HCT116 (cell line): ENCODE results near the gene SCOC. TPM values are rescaled to one million over a fixed set of nuclear protein-coding genes. Genes with fewer than 3 reads are reported as not detected.

ENCODE experiments used
- ATAC-seq: fragments of 200-7000 bp; cut with Tn5 transposase; 2 replicates; pipeline ENCODE4 v1.9.1; 2020; ENCODE audit warnings: mild to moderate bottlenecking, moderate library complexity
- BruUV-seq: library from RNA; stranded (reverse); fragments of 400-500 nt; replicated peaks from 2 replicates; lab custom pipeline; 2021; lab: Mats Ljungman, UMichigan
- CTCF ChIA-PET: fragments of 300-600 bp; sonication (Branson Sonifier 250); formaldehyde crosslinking; loops from one replicate; lab custom pipeline; 2021; ENCODE audit warnings: antibody characterized with exemption; lab: Charles Lee
- POLR2A ChIA-PET: fragments of 300-600, 350-600 bp; sonication (Branson Sonifier 250); formaldehyde crosslinking; loops from one replicate; lab custom pipeline; 2021; ENCODE audit warnings: antibody characterized with exemption; lab: Charles Lee
- RAD21 ChIA-PET, 2 experiments: fragments of 300-600 bp; sonication (Branson Sonifier 250); formaldehyde crosslinking; loops; one replicate each; lab custom pipeline; 2023; ENCODE audit warnings: low total read pairs in 2 of 2; ENCODE audit not compliant: uncharacterized antibody in 2 of 2, unreplicated experiment in 2 of 2, low non-redundant PET in 1 of 2; lab: Charles Lee
- DNase-seq: peaks from one replicate; pipeline ENCODE4 v3.0.0-alpha.2; 2010; ENCODE audit warnings: low read depth, low spot score
- H2AFZ ChIP-seq: fragments of 200-600 bp; shearing (Covaris generic), sonication (generic); 2 replicates; pipeline ENCODE4 v1.6.1; 2017; ENCODE audit warnings: low read depth, mixed run types, mixed read lengths, antibody characterized with exemption, low read length; ENCODE audit not compliant: poor library complexity, severe bottlenecking
- H3K27ac ChIP-seq: 2 replicates; pipeline ENCODE4 v1.5.1; 2012; ENCODE audit warnings: low read depth, low read length
- H3K27me3 ChIP-seq: fragments of 200-600 bp; sonication (generic); 2 replicates; pipeline ENCODE4 v1.6.1; 2016; ENCODE audit warnings: mixed run types, low read length, mixed read lengths; ENCODE audit not compliant: insufficient read depth
- H3K36me3 ChIP-seq, 2 experiments: fragments of 200-500 bp in 1 of 2; fragments of 200-600 bp in 1 of 2; sonication (Bioruptor generic) in 1 of 2; sonication (generic) in 1 of 2; 2 replicates each; pipeline versions ENCODE4 v1.5.1 to v1.6.1; 2014 to 2016; ENCODE audit warnings: low read length in 2 of 2, inconsistent platforms in 1 of 2, mixed read lengths in 1 of 2, mixed run types in 1 of 2; ENCODE audit not compliant: insufficient read depth in 2 of 2, control insufficient read depth in 1 of 2
- H3K4me1 ChIP-seq, 2 experiments: fragments of 200-600 bp in 1 of 2; sonication (generic) in 1 of 2; 2 replicates each; pipeline versions ENCODE4 v1.5.1 to v1.6.1; 2012 to 2017; ENCODE audit warnings: low read length in 2 of 2, inconsistent platforms in 1 of 2, mild to moderate bottlenecking in 1 of 2, mixed read lengths in 1 of 2, mixed run types in 1 of 2, moderate library complexity in 1 of 2; ENCODE audit not compliant: insufficient read depth in 2 of 2, control insufficient read depth in 1 of 2
- H3K4me2 ChIP-seq: fragments of 200-600 bp; sonication (generic); 2 replicates; pipeline ENCODE4 v1.6.1; 2017; ENCODE audit warnings: mixed run types, low read length, mixed read lengths
- H3K4me3 ChIP-seq, 2 experiments: fragments of 200-600 bp in 1 of 2; sonication (generic) in 1 of 2; replicated peaks in 1 of 2; 2 replicates each; pipeline ENCODE4 v1.5.1; 2011 to 2016; ENCODE audit warnings: low read length in 2 of 2, control low read depth in 1 of 2, low read depth in 1 of 2, mild to moderate bottlenecking in 1 of 2, mixed read lengths in 1 of 2, mixed run types in 1 of 2
- H3K79me2 ChIP-seq: fragments of 200-600 bp; sonication (generic); 2 replicates; pipeline ENCODE4 v1.6.1; 2017; ENCODE audit warnings: mild to moderate bottlenecking, mixed run types, low read length, moderate library complexity, mixed read lengths; ENCODE audit not compliant: insufficient read depth
- H3K9ac ChIP-seq: fragments of 200-600 bp; sonication (generic); 2 replicates; pipeline ENCODE4 v1.6.1; 2016; ENCODE audit warnings: low read length, mixed read lengths
- H3K9me2 ChIP-seq: fragments of 200-600 bp; sonication (generic), shearing (Covaris generic); 2 replicates; pipeline ENCODE4 v1.6.1; 2017; ENCODE audit warnings: mixed run types, mild to moderate bottlenecking, moderate library complexity; ENCODE audit not compliant: insufficient read depth
- H3K9me3 ChIP-seq, 2 experiments: fragments of 200-500 bp in 1 of 2; fragments of 200-600 bp in 1 of 2; sonication (Bioruptor generic) in 1 of 2; sonication (generic) in 1 of 2; 2 replicates each; pipeline ENCODE4 v1.6.1; 2014 to 2017; ENCODE audit warnings: low read length in 2 of 2, mixed read lengths in 2 of 2, inconsistent platforms in 1 of 2, low read depth in 1 of 2, mild to moderate bottlenecking in 1 of 2, mixed run types in 1 of 2, moderate library complexity in 1 of 2; ENCODE audit not compliant: control insufficient read depth in 1 of 2, insufficient read depth in 1 of 2
- H4K20me1 ChIP-seq: fragments of 200-600 bp; sonication (generic), shearing (Covaris generic); 2 replicates; pipeline ENCODE4 v1.6.1; 2017; ENCODE audit warnings: mixed run types, mild to moderate bottlenecking, moderate library complexity; ENCODE audit not compliant: insufficient read depth
- ATF3 ChIP-seq: IDR thresholded peaks from 2 replicates; pipeline ENCODE4 v1.6.1; 2012
- CBX3 ChIP-seq: IDR thresholded peaks from 2 replicates; pipeline ENCODE4 v1.6.1; 2012; ENCODE audit warnings: low read depth
- CEBPB ChIP-seq: IDR thresholded peaks from 2 replicates; pipeline ENCODE4 v1.6.1; 2012; ENCODE audit warnings: low read depth
- EGR1 ChIP-seq: IDR thresholded peaks from 2 replicates; pipeline ENCODE4 v1.6.1; 2012; ENCODE audit warnings: low read depth
- EZH2 ChIP-seq: fragments of 200-600 bp; sonication (generic); IDR thresholded peaks from 2 replicates; pipeline ENCODE4 v1.6.1; 2017; ENCODE audit warnings: antibody characterized with exemption, mixed run types
- EZH2phosphoT487 ChIP-seq: fragments of 200-600 bp; IDR thresholded peaks from 2 replicates; pipeline ENCODE4 v1.6.1; 2018; ENCODE audit warnings: antibody characterized with exemption, borderline replicate concordance
- POLR2A ChIP-seq: IDR thresholded peaks from 2 replicates; pipeline ENCODE4 v1.7.0; 2011; ENCODE audit warnings: borderline replicate concordance; ENCODE audit not compliant: insufficient read depth, insufficient read length; ENCODE audit errors: extremely low read depth
- POLR2AphosphoS5 ChIP-seq: IDR thresholded peaks from 2 replicates; pipeline ENCODE4 v1.6.1; 2011; ENCODE audit warnings: mild to moderate bottlenecking, low read depth, low read length, moderate library complexity
- REST ChIP-seq: IDR thresholded peaks from 2 replicates; pipeline ENCODE4 v1.6.1; 2012; ENCODE audit warnings: low read depth
- SIN3A ChIP-seq: IDR thresholded peaks from 2 replicates; pipeline ENCODE4 v1.6.1; 2012; ENCODE audit warnings: low read depth
- SRF ChIP-seq: IDR thresholded peaks from 2 replicates; pipeline ENCODE4 v1.6.1; 2012; ENCODE audit warnings: low read depth
- TCF7L2 ChIP-seq: IDR thresholded peaks from 2 replicates; pipeline ENCODE4 v1.7.0; 2011; ENCODE audit warnings: borderline replicate concordance, inconsistent platforms; ENCODE audit not compliant: insufficient read depth, insufficient read length; ENCODE audit errors: extremely low read depth
- ZBTB33 ChIP-seq: IDR thresholded peaks from 2 replicates; pipeline ENCODE4 v1.6.1; 2011; ENCODE audit warnings: mild to moderate bottlenecking, low read length, moderate library complexity; ENCODE audit not compliant: insufficient replicate concordance; ENCODE audit errors: extremely low read depth
- ZFX ChIP-seq: fragments of 450-650 bp; IDR thresholded peaks from 2 replicates; pipeline ENCODE4 v1.6.1; 2017
- intact Hi-C: fragments of 100-400 bp; cut with micrococcal nuclease; formaldehyde crosslinking; loops from 2 replicates; pipeline ENCODE4 v1.10.0; 2022
- total RNA-seq: library from RNA; stranded (reverse); gene quantifications from one replicate; pipeline ENCODE4 v1.2.1, GENCODE V29; 2021; ENCODE audit not compliant: unreplicated experiment

SCOC gene
- total RNA-seq, 1 experiment from 2014 or later = 52.2 TPM

- H3K9me3 ChIP-seq = no peaks in the 10 kb centered on the region
- H3K79me2 ChIP-seq = no peaks in the 10 kb centered on the region
- H3K4me3 ChIP-seq = no peak overlapping the region
- ATAC-seq (no peak), DNase-seq (no peak)
- RAD21 ChIA-PET = no interaction called here
- H3K4me1 ChIP-seq = no peaks in the 10 kb centered on the region
- no peaks in the 10 kb centered on the region for H4K20me1 ChIP-seq
- H2AFZ ChIP-seq = no peak overlapping the region
- no peak overlapping the region for H3K4me2 ChIP-seq
- BruUV-seq = no TSS peak
- CTCF ChIA-PET = no interaction called here
- no peaks in the 10 kb centered on the region for H3K27me3 ChIP-seq
- no peak for TF ChIP-seq ATF3
- no peak for TF ChIP-seq SRF
- TF ChIP-seq TCF7L2 = no peak
- TF ChIP-seq POLR2AphosphoS5 = no peak
- no peak for TF ChIP-seq ZBTB33
- no peak for TF ChIP-seq CBX3
- no peak for TF ChIP-seq REST
- TF ChIP-seq EGR1 = no peak
- TF ChIP-seq POLR2A = no peak
- no peak for TF ChIP-seq EZH2
- TF ChIP-seq ZFX = no peak
- TF ChIP-seq EZH2phosphoT487 = no peak
- TF ChIP-seq SIN3A = no peak
- TF ChIP-seq CEBPB = no peak
- H3K27ac ChIP-seq = no peak overlapping the region
- intact Hi-C loops = no loop called here
- no peak overlapping the region for H3K9ac ChIP-seq
- POLR2A ChIA-PET = no interaction called here
- H3K36me3 ChIP-seq = no peaks in the 10 kb centered on the region
- H3K9me2 ChIP-seq = no peaks in the 10 kb centered on the region
These were observed 15.6 kb upstream of the SCOC start for GRCh38 chr4:140357868-140358267.
